HepG2 (cell line): ENCODE data around the gene IRAK4. TPM values are rescaled to one million over a fixed set of nuclear protein-coding genes. Genes with fewer than 3 reads are reported as not detected.

Experiments
- AGO2 ChIP-seq: fragments of 200-400 bp; formaldehyde crosslinking; optimal IDR thresholded peaks from 2 replicates; pipeline ENCODE3; 2017; ENCODE audit warnings: mild to moderate bottlenecking, low read depth, low read length, moderate library complexity
- CREB1 ChIP-seq, 2 experiments: fragments of 450-650 bp in 1 of 2; IDR thresholded peaks; 2 replicates each; pipeline ENCODE4 v1.6.1; 2016 to 2017; ENCODE audit warnings: control low read depth in 1 of 2, mild to moderate bottlenecking in 1 of 2, missing compliant biosample characterization in 1 of 2, missing genetic modification characterization in 1 of 2
- CREB3 ChIP-seq: sonication (generic); formaldehyde crosslinking; IDR thresholded peaks from 2 replicates; pipeline ENCODE4 v1.5.0; 2020; ENCODE audit warnings: missing genetic modification reagents
- GTF3A ChIP-seq: sonication (generic); formaldehyde crosslinking; conservative IDR thresholded peaks from 2 replicates; pipeline ENCODE4 v1.4.0; 2020; ENCODE audit warnings: mild to moderate bottlenecking, missing genetic modification reagents
- HMG20A ChIP-seq: IDR thresholded peaks from 2 replicates; pipeline ENCODE4 v1.6.1; 2016; ENCODE audit warnings: borderline replicate concordance
- KDM5A ChIP-seq: fragments of 200-600 bp; sonication (generic); IDR thresholded peaks from 2 replicates; pipeline ENCODE4 v1.7.0; 2018; ENCODE audit warnings: antibody characterized with exemption, mild to moderate bottlenecking, low read length, borderline replicate concordance
- KLF9 ChIP-seq: IDR thresholded peaks from 2 replicates; pipeline ENCODE4 v1.6.1; 2016; ENCODE audit warnings: low read depth
- MAFF ChIP-seq: IDR thresholded peaks from 2 replicates; pipeline ENCODE4 v1.6.1; 2011; ENCODE audit warnings: low read depth, low read length, improper control_type of control experiment
- MTA3 ChIP-seq: sonication (generic); formaldehyde crosslinking; IDR thresholded peaks from 2 replicates; pipeline ENCODE4 v1.4.0; 2020; ENCODE audit warnings: missing genetic modification reagents
- NAIF1 ChIP-seq: sonication (generic); formaldehyde crosslinking; IDR thresholded peaks from 2 replicates; pipeline ENCODE4 v1.5.0; 2020; ENCODE audit warnings: mild to moderate bottlenecking, missing genetic modification reagents, borderline replicate concordance
- NPAS2 ChIP-seq: sonication (generic); formaldehyde crosslinking; IDR thresholded peaks from 2 replicates; pipeline ENCODE4 v1.8.0; 2022; ENCODE audit warnings: mild to moderate bottlenecking, missing genetic modification reagents, borderline replicate concordance
- NR1H2 ChIP-seq: sonication (generic); formaldehyde crosslinking; IDR thresholded peaks from 2 replicates; pipeline ENCODE4 v1.8.1; 2022; ENCODE audit warnings: low read depth, missing genetic modification reagents, borderline replicate concordance
- NR3C1 ChIP-seq: sonication (generic); formaldehyde crosslinking; IDR thresholded peaks from 2 replicates; pipeline ENCODE4 v1.4.0; 2020; ENCODE audit warnings: missing genetic modification reagents
- SAFB2 ChIP-seq: sonication (generic); formaldehyde crosslinking; IDR thresholded peaks from 2 replicates; pipeline ENCODE4 v1.5.1; 2020; ENCODE audit warnings: missing genetic modification reagents, low read depth, mild to moderate bottlenecking, borderline replicate concordance
- TRIM24 ChIP-seq: sonication (generic); formaldehyde crosslinking; IDR thresholded peaks from 2 replicates; pipeline ENCODE4 v1.8.0; 2022; ENCODE audit warnings: mild to moderate bottlenecking, missing genetic modification reagents
- WIZ ChIP-seq: sonication (generic); formaldehyde crosslinking; IDR thresholded peaks from 2 replicates; pipeline ENCODE4 v1.5.1; 2020; ENCODE audit warnings: mild to moderate bottlenecking, missing genetic modification reagents
- YEATS4 ChIP-seq: sonication (generic); formaldehyde crosslinking; IDR thresholded peaks from 2 replicates; pipeline ENCODE4 v1.4.0; 2020; ENCODE audit warnings: missing genetic modification reagents, borderline replicate concordance
- ZFP1 ChIP-seq: IDR thresholded peaks from 2 replicates; pipeline ENCODE4 v1.6.1; 2016
- ZNF121 ChIP-seq: sonication (generic); formaldehyde crosslinking; IDR thresholded peaks from 2 replicates; pipeline ENCODE4 v1.5.0; 2020; ENCODE audit warnings: mild to moderate bottlenecking, missing genetic modification reagents
- ZNF143 ChIP-seq: sonication (generic); formaldehyde crosslinking; IDR thresholded peaks from 2 replicates; pipeline ENCODE4 v1.4.0; 2020; ENCODE audit warnings: missing genetic modification reagents
- ZNF225 ChIP-seq: sonication (generic); formaldehyde crosslinking; IDR thresholded peaks from 2 replicates; pipeline ENCODE4 v1.4.0; 2020; ENCODE audit warnings: mild to moderate bottlenecking, missing genetic modification reagents
- ZNF263 ChIP-seq: sonication (generic); formaldehyde crosslinking; IDR thresholded peaks from 2 replicates; pipeline ENCODE4 v1.4.0; 2020; ENCODE audit warnings: missing genetic modification reagents
- ZNF3 ChIP-seq: IDR thresholded peaks from 2 replicates; pipeline ENCODE4 v1.7.0; 2017; ENCODE audit warnings: inconsistent platforms
- ZNF577 ChIP-seq: sonication (generic); formaldehyde crosslinking; IDR thresholded peaks from 2 replicates; pipeline ENCODE4 v1.4.0; 2020; ENCODE audit warnings: mild to moderate bottlenecking, low read depth, missing genetic modification reagents, borderline replicate concordance
- ZNF674 ChIP-seq: sonication (generic); formaldehyde crosslinking; IDR thresholded peaks from 2 replicates; pipeline ENCODE4 v1.5.0; 2020; ENCODE audit warnings: low read depth, mild to moderate bottlenecking, missing genetic modification reagents
- ZNF709 ChIP-seq: sonication (generic); formaldehyde crosslinking; IDR thresholded peaks from 2 replicates; pipeline ENCODE4 v1.5.0; 2020; ENCODE audit warnings: mild to moderate bottlenecking, missing genetic modification reagents
- ZNF773 ChIP-seq: sonication (generic); formaldehyde crosslinking; IDR thresholded peaks from 2 replicates; pipeline ENCODE4 v1.4.0; 2020; ENCODE audit warnings: missing genetic modification reagents, borderline replicate concordance
- ZNF777 ChIP-seq: sonication (generic); formaldehyde crosslinking; IDR thresholded peaks from 2 replicates; pipeline ENCODE4 v1.4.0; 2020; ENCODE audit warnings: missing genetic modification reagents
- ZSCAN22 ChIP-seq: sonication (generic); formaldehyde crosslinking; IDR thresholded peaks from 2 replicates; pipeline ENCODE4 v1.4.0; 2020; ENCODE audit warnings: mild to moderate bottlenecking, missing genetic modification reagents
- polyA plus RNA-seq, 8 experiments: library from polyadenylated mRNA; depleted of rRNA in 3 of 8; stranded (reverse) in 7 of 8; unstranded in 1 of 8; fragments of >200 nt; fragmentation: Illumina TruSeq in 4 of 8; extraction: Trizol in 4 of 8; gene quantifications; 2 replicates each; pipeline versions ENCODE4 v1.2.1 to v1.2.3, GENCODE V29; 2011 to 2016; ENCODE audit warnings: low read depth in 4 of 8, missing spikeins in 1 of 8, mixed read lengths in 1 of 8; ENCODE audit not compliant: insufficient read depth in 1 of 8
- total RNA-seq, 5 experiments: library from RNA; depleted of rRNA; stranded (reverse); fragments of >200 nt; fragmentation: Illumina TruSeq; extraction: Trizol; gene quantifications; 2 replicates each; pipeline ENCODE4 v1.2.3, GENCODE V29; 2016; ENCODE audit warnings: low read depth in 1 of 5
- TF ChIP-seq, protein P1 (sequence below): sonication (generic); formaldehyde crosslinking; IDR thresholded peaks from 2 replicates; pipeline ENCODE4 v1.4.0; 2020; ENCODE audit warnings: missing genetic modification reagents
- TF ChIP-seq, protein P2 (sequence below): sonication (generic); formaldehyde crosslinking; IDR thresholded peaks from 2 replicates; pipeline ENCODE4 v1.4.0; 2020; ENCODE audit warnings: missing genetic modification reagents

The IRAK4 gene
- total and polyA plus RNA-seq, 2 of the 13 experiments (the other 11 are each of a cell fraction or from before 2014, with no cell fraction given) = 6.6 to 7.1 TPM

DNA sequence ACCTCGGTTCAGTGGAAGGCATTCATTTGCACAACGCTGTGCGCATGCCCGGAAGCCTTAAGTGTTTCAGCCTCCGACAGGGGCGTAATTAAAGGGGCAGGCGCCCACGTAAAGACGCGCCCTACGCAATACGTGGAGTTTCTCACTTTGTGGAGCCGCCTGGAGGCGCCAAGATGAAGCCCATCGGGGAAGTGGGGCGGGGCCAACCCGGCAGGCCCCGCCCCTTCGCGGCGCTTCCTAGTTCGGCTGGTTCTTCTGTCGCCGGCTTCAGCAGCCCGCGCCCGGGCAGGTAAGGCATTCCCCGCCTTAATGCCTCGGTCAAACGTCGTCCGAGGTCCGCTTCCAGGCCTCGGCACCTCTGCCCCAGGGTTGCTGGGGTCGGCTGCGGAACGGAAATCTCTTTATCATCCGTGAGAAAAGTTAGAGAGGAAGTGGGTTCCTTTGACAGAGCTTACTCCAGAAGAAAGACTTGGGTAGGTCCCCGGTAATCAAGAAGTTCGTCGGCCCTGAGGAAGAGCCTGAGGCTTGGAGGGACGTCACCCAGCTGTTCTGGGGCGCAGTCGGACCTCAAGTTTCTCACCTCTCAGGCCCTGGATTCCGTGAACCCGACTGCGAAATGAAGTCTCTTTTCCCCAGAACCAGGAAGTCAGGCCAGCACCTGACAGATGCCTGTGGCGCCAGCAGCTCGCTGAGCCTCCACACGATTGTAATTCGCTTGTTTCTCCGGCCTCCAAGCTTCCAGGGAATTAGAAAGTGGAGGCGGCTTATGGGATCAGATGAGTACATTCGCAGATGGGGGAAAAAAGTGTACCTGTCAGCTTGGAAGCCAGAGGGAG, at the start of gene IRAK4, which contains the start of gene PUS7L (continued):
- TF ChIP-seq ZFP1 (CRISPR knock-in tag) = no peak
- no peak for TF ChIP-seq WIZ
- no peak for TF ChIP-seq AGO2
- no peak for TF ChIP-seq NPAS2
- TF ChIP-seq MTA3 = no peak
- TF ChIP-seq, protein P1, sequence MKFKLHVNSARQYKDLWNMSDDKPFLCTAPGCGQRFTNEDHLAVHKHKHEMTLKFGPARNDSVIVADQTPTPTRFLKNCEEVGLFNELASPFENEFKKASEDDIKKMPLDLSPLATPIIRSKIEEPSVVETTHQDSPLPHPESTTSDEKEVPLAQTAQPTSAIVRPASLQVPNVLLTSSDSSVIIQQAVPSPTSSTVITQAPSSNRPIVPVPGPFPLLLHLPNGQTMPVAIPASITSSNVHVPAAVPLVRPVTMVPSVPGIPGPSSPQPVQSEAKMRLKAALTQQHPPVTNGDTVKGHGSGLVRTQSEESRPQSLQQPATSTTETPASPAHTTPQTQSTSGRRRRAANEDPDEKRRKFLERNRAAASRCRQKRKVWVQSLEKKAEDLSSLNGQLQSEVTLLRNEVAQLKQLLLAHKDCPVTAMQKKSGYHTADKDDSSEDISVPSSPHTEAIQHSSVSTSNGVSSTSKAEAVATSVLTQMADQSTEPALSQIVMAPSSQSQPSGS (CRISPR knock-in tag) = no peak; the same call in 1 of the 2 replicates
- TF ChIP-seq KDM5A = peak; percentile 21; the same call in 1 of the 2 replicates
- TF ChIP-seq ZNF773 (CRISPR knock-in tag) = no peak
- no peak for TF ChIP-seq CREB3 (CRISPR knock-in tag)
- TF ChIP-seq NR1H2 (CRISPR knock-in tag) = no peak
- TF ChIP-seq HMG20A = no peak
- TF ChIP-seq ZNF225 (CRISPR knock-in tag) = no peak; the same call in 1 of the 2 replicates
- no peak for TF ChIP-seq NR3C1 (CRISPR knock-in tag)
- TF ChIP-seq ZNF263 (CRISPR knock-in tag) = 0 out of 2 replicates have a peak, but pooled peaks have one; percentile 28
- peak; percentile 51; the same call in 1 of the 2 replicates for TF ChIP-seq ZNF777 (CRISPR knock-in tag)
- TF ChIP-seq, protein P2, sequence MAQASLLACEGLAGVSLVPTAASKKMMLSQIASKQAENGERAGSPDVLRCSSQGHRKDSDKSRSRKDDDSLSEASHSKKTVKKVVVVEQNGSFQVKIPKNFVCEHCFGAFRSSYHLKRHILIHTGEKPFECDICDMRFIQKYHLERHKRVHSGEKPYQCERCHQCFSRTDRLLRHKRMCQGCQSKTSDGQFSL = no peak
- TF ChIP-seq SAFB2 (CRISPR knock-in tag) = 0 out of 2 replicates have a peak, but pooled peaks have one; percentile 87
- TF ChIP-seq ZNF121 (CRISPR knock-in tag) = no peak
- peak; percentile 99 for TF ChIP-seq NAIF1 (CRISPR knock-in tag)
- peak; percentile 6 for TF ChIP-seq ZNF709
- TF ChIP-seq ZSCAN22 (CRISPR knock-in tag) = no peak
- no peak for TF ChIP-seq MAFF
- TF ChIP-seq ZNF674 (CRISPR knock-in tag) = no peak
- TF ChIP-seq YEATS4 (CRISPR knock-in tag) = peak; percentile 6; the same call in 1 of the 2 replicates
- no peak for TF ChIP-seq TRIM24 (CRISPR knock-in tag)
- TF ChIP-seq GTF3A (CRISPR knock-in tag) = no peak
- TF ChIP-seq CREB1 (IDR thresholded peaks at IDR 0.05) = peak; percentile 79
- TF ChIP-seq CREB1 (CRISPR knock-in tag; IDR thresholded peaks at IDR 0.05) = peak; percentile 90
- TF ChIP-seq ZNF577 = no peak
- TF ChIP-seq ZNF143 (CRISPR knock-in tag) = no peak
- TF ChIP-seq KLF9 (CRISPR knock-in tag) = no peak
- TF ChIP-seq ZNF3 (CRISPR knock-in tag) = no peak
